ENCODE data around the gene POU2F2. TPM values are rescaled to one million over a fixed set of nuclear protein-coding genes. Genes with fewer than 3 reads are reported as not detected.

The POU2F2 gene
- total RNA-seq, 1 donor: 0.18 TPM

- no peak for DNase-seq (ENCODE audit: low read depth)
- peak overlapping the region; percentile 89 for H3K4me3 ChIP-seq (ENCODE audit: low read depth, low read length)
- TF ChIP-seq CTCF (IDR thresholded peaks at IDR 0.05; ENCODE audit: insufficient read depth, low read length): no peak
Measured at GRCh38 chr19:42078058-42078457, 54.2 kb downstream of the POU2F2 start.

- peak overlapping the region; percentile 89 for H3K4me3 ChIP-seq (ENCODE audit: low read depth, low read length)
- no peak for TF ChIP-seq CTCF (IDR thresholded peaks at IDR 0.05; ENCODE audit: insufficient read depth, low read length)
- DNase-seq (ENCODE audit: low read depth): no peak
Measured at GRCh38 chr19:42076380-42076944, 55.8 kb downstream of the POU2F2 start.

- DNase-seq (ENCODE audit: low read depth): peak; percentile 99
- TF ChIP-seq CTCF (IDR thresholded peaks at IDR 0.05; ENCODE audit: insufficient read depth, low read length): no peak
- H3K4me3 ChIP-seq (ENCODE audit: low read depth, low read length): peak within 1 kb of the TSS; percentile 93
Measured at GRCh38 chr19:42075616-42076379, 56.4 kb downstream of the POU2F2 start, which contains the start of gene ZNF574. TSS of gene ZNF574 (plus strand) at chr19:42076166. CDS start at chr19:42078607, 2,441 bp downstream.

- no peak for TF ChIP-seq CTCF (IDR thresholded peaks at IDR 0.05; ENCODE audit: insufficient read depth, low read length)
- no peak for DNase-seq (ENCODE audit: low read depth)
Measured at GRCh38 chr19:42075364-42075615, 57.0 kb downstream of the POU2F2 start.

GRCh38 chr19:42074513-42075363, 57.5 kb downstream of the POU2F2 start:
- H3K4me3 ChIP-seq (ENCODE audit: low read depth, low read length): peak overlapping the region; percentile 93
- TF ChIP-seq CTCF (IDR thresholded peaks at IDR 0.05; ENCODE audit: insufficient read depth, low read length): no peak
- no peak for DNase-seq (ENCODE audit: low read depth)

More at GRCh38 chr19:42075364-42075615, 57.0 kb downstream of the POU2F2 start:
- H3K4me3 ChIP-seq (ENCODE audit: low read depth, low read length): peak overlapping the region; percentile 93

GRCh38 chr19:42071247-42071646, 61.0 kb downstream of the POU2F2 start:
- no peak overlapping the region for H3K4me3 ChIP-seq (ENCODE audit: low read depth, low read length)
- TF ChIP-seq CTCF (IDR thresholded peaks at IDR 0.05; ENCODE audit: insufficient read depth, low read length): no peak
- DNase-seq (ENCODE audit: low read depth): no peak
